KMS-11 (cell line): ENCODE measurements around the gene SERPINB2.

ENCODE experiments used
- H2AFZ ChIP-seq: fragments of 200-600 bp; sonication (generic); 2 replicates; pipeline ENCODE4 v1.6.1; 2016; ENCODE audit warnings: antibody characterized with exemption, mixed run types, low read depth
- H3K27ac ChIP-seq: fragments of 200-600 bp; sonication (generic); 2 replicates; pipeline ENCODE4 v1.6.1; 2016; ENCODE audit warnings: mild to moderate bottlenecking, mixed run types
- H3K27me3 ChIP-seq: fragments of 200-600 bp; sonication (generic); 2 replicates; pipeline ENCODE4 v1.6.1; 2017; ENCODE audit warnings: mild to moderate bottlenecking, low read depth, mixed run types, moderate library complexity; ENCODE audit not compliant: insufficient read depth
- H3K36me3 ChIP-seq: fragments of 200-600 bp; sonication (generic); 2 replicates; pipeline ENCODE4 v1.6.1; 2017; ENCODE audit warnings: mild to moderate bottlenecking, mixed run types; ENCODE audit not compliant: insufficient read depth
- H3K4me1 ChIP-seq: fragments of 200-600 bp; sonication (generic); 2 replicates; pipeline ENCODE4 v1.6.1; 2016; ENCODE audit warnings: mild to moderate bottlenecking, low read depth, mixed run types; ENCODE audit not compliant: poor library complexity, severe bottlenecking
- H3K4me2 ChIP-seq: fragments of 200-600 bp; sonication (generic); 2 replicates; pipeline ENCODE4 v1.7.0; 2016; ENCODE audit warnings: mild to moderate bottlenecking, mixed run types
- H3K4me3 ChIP-seq: fragments of 200-600 bp; sonication (generic); IDR thresholded peaks from 2 replicates; pipeline ENCODE4 v1.6.1; 2017; ENCODE audit warnings: low read depth, low read length, mixed read lengths; ENCODE audit not compliant: insufficient read depth
- H3K79me2 ChIP-seq: fragments of 200-600 bp; sonication (generic); 2 replicates; pipeline ENCODE4 v1.6.1; 2016; ENCODE audit warnings: low read depth, mixed run types; ENCODE audit not compliant: insufficient read depth
- H3K9ac ChIP-seq: fragments of 200-600 bp; sonication (generic); 2 replicates; pipeline ENCODE4 v1.6.1; 2016; ENCODE audit warnings: mild to moderate bottlenecking, mixed run types
- H4K20me1 ChIP-seq: fragments of 200-600 bp; sonication (generic); 2 replicates; pipeline ENCODE4 v1.6.1; 2016; ENCODE audit warnings: mild to moderate bottlenecking, mixed run types; ENCODE audit not compliant: insufficient read depth
- CTCF ChIP-seq: fragments of 200-600 bp; sonication (generic); conservative IDR thresholded peaks from 2 replicates; pipeline ENCODE4 v1.6.1; 2017; ENCODE audit warnings: low read depth, mild to moderate bottlenecking, antibody characterized with exemption, low read length, moderate library complexity, mixed read lengths

SERPINB2 gene

GRCh38 chr18:63905361-63905760, 17.9 kb downstream of the SERPINB2 start:
- H3K9ac ChIP-seq: no peak overlapping the region
- no peaks in the 10 kb centered on the region for H3K4me1 ChIP-seq
- no peak overlapping the region for H3K27ac ChIP-seq
- no peak for TF ChIP-seq CTCF
- H3K36me3 ChIP-seq: no peaks in the 10 kb centered on the region
- no peaks in the 10 kb centered on the region for H4K20me1 ChIP-seq
- H3K4me3 ChIP-seq: no peak overlapping the region
- H3K27me3 ChIP-seq: no peaks in the 10 kb centered on the region
- H3K4me2 ChIP-seq: no peak overlapping the region
- no peaks in the 10 kb centered on the region for H3K79me2 ChIP-seq
- H2AFZ ChIP-seq: no peak overlapping the region

- Histone ChIP-seq H3K9ac (no peak overlapping the region), H3K4me3 (no peak overlapping the region), H2AFZ (no peak overlapping the region), H4K20me1 (no peaks in the 10 kb centered on the region), H3K27ac (no peak overlapping the region), H3K36me3 (no peaks in the 10 kb centered on the region), H3K4me2 (no peak overlapping the region), H3K79me2 (no peaks in the 10 kb centered on the region), H3K27me3 (no peaks in the 10 kb centered on the region), H3K4me1 (no peaks in the 10 kb centered on the region)
- no peak for TF ChIP-seq CTCF
These were observed 18.6 kb downstream of the SERPINB2 start for GRCh38 chr18:63906056-63906455.

GRCh38 chr18:63907664-63908063, 20.2 kb downstream of the SERPINB2 start, which contains the start of gene SERPINB10:
Gene SERPINB10 (plus strand): TSS chr18:63907958. CDS start chr18:63915511, 7,553 bp downstream.
- Histone ChIP-seq H4K20me1 (no peaks in the 10 kb centered on the region), H3K4me1 (no peaks in the 10 kb centered on the region), H3K79me2 (no peaks in the 10 kb centered on the region), H3K4me3 (no peak within 1 kb of the TSS), H3K36me3 (no peaks in the 10 kb centered on the region), H3K4me2 (no peak within 1 kb of the TSS), H3K27me3 (no peaks in the 10 kb centered on the region), H3K9ac (no peak within 1 kb of the TSS), H2AFZ (no peak within 1 kb of the TSS), H3K27ac (no peak within 1 kb of the TSS)
- no peak for TF ChIP-seq CTCF

- H4K20me1 ChIP-seq: no peaks in the 10 kb centered on the region
- no peaks in the 10 kb centered on the region for H3K27me3 ChIP-seq
- H3K4me1 ChIP-seq: no peaks in the 10 kb centered on the region
- no peak overlapping the region for H2AFZ ChIP-seq
- no peaks in the 10 kb centered on the region for H3K36me3 ChIP-seq
- no peak for TF ChIP-seq CTCF
- no peak overlapping the region for H3K4me2 ChIP-seq
- no peak overlapping the region for H3K27ac ChIP-seq
- no peak overlapping the region for H3K9ac ChIP-seq
- no peaks in the 10 kb centered on the region for H3K79me2 ChIP-seq
- H3K4me3 ChIP-seq: no peak overlapping the region
These were observed 21.4 kb downstream of the SERPINB2 start for GRCh38 chr18:63908858-63909257.
